GM23338 (cell line): ENCODE measurements around the gene KCNMA1.

ENCODE experiments used
- CTCF ChIP-seq, 2 experiments: fragments of 200-600 bp in 1 of 2; sonication (generic) in 1 of 2; conservative IDR thresholded peaks; 2 replicates each; pipeline versions ENCODE4 v1.5.1 to v1.6.1; 2016 to 2017; ENCODE audit warnings: antibody characterized with exemption in 2 of 2, low read depth in 2 of 2, mild to moderate bottlenecking in 2 of 2, moderate library complexity in 1 of 2
- ETS1 ChIP-seq: IDR thresholded peaks from 2 replicates; pipeline ENCODE4 v1.6.1; 2016; ENCODE audit warnings: antibody characterized with exemption
- EZH2 ChIP-seq: fragments of 200-600 bp; sonication (generic); IDR thresholded peaks from one replicate; pipeline ENCODE4 v1.8.0; 2017; ENCODE audit warnings: antibody characterized with exemption, mild to moderate bottlenecking, low read depth; ENCODE audit not compliant: unreplicated experiment
- REST ChIP-seq: IDR thresholded peaks from one replicate; pipeline ENCODE4 v1.6.1; 2018; ENCODE audit warnings: antibody characterized with exemption; ENCODE audit not compliant: unreplicated experiment

GRCh38 chr10:77431209-77431611, 206.4 kb downstream of the KCNMA1 start:
- TF ChIP-seq EZH2: no peak
- TF ChIP-seq CTCF (conservative IDR thresholded peaks at IDR 0.05; ENCODE audit: low read depth in 2 of 2): peak; percentile 24 to 30; a peak in 3 of 4 replicates
- no peak for TF ChIP-seq ETS1
- TF ChIP-seq REST: no peak
